Right lobe of liver (tissue), 4 donors: Measurements from ENCODE around the gene TCTN2.
A peak's percentile ranks its signal among the peaks of the same experiment; 100 is the strongest.

Source experiments
- CTCF ChIP-seq, 4 donors: fragments of 200-600 bp in 3 of 4; fragments of 450-650 bp in 1 of 4; IDR thresholded peaks; one replicate each; pipeline versions ENCODE4 v1.5.1 to v1.8.0; 2016 to 2022; ENCODE audit warnings: antibody characterized with exemption in 4 of 4, mild to moderate bottlenecking in 2 of 4
- POLR2A ChIP-seq: fragments of 450-650 bp; IDR thresholded peaks from one replicate; pipeline ENCODE4 v1.6.1; 2017; ENCODE audit warnings: antibody characterized with exemption, mild to moderate bottlenecking
- donor health status: DM: no; HTN: no; CAD: no.
- donor health status: DM: no; HTN: no; CAD: no.
- donor health status: DM: no; HTN: yes; CAD: no.

DNA sequence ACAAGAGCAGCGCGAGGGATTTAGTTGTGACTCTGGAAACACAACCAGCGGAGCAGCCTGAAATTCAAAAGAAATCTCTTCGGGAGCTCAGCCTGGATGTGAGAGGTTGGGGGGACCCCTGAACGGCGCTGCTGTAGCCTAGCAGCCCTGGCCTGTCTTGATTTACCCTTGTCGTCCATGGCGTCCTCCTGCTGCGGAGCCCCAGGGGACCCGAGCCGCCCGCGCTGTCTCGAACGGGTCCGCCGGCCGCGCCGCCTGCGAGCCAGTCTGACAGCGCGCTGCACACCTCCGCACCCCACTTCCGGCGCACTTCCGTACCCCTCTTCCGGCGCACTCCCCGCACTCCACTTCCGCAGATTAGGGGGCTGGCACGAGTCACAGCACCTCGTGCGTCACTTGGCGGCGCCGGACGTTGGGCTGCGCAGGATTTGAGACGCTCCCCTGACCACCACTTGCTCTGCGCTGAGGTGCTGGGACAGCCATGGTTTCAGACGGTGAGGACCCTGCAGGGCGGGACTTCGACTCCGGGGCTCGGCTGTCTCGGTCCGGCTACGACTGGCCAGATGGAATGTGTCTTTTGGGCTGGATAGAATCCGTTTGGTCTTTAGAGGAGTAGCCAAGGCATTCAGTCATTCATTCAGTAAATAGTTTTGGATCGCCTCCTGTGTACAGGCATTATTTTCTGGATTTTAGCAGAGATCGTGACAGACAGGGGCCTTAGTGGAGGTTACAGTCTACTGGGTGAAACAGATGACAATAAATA, 37.4 kb upstream of the TCTN2 start, which contains the start of the genes EIF2B1 and GTF2H3:
- TF ChIP-seq POLR2A, result peak; percentile 82
- no peak for TF ChIP-seq CTCF (IDR thresholded peaks at IDR 0.05)
